Left ventricle myocardium inferior (tissue), 1 donor: ENCODE data around the gene NGF. TPM values are rescaled to one million over a fixed set of nuclear protein-coding genes. Genes with fewer than 3 reads are reported as not detected.
"Not testable (repeated sequence)": the region's sequence is repeated elsewhere in the genome, so short reads cannot be mapped to it uniquely, and the experiment has no call there.

ENCODE experiments used
- DNase-seq: peaks from one replicate; pipeline ENCODE4 v3.0.0-alpha.2; 2020
- H3K27ac ChIP-seq: fragments of 200-600 bp; replicated peaks from 2 replicates; pipeline ENCODE4 v1.8.0; 2021
- H3K27me3 ChIP-seq: fragments of 200-600 bp; 2 replicates; pipeline ENCODE4 v1.8.0; 2021; ENCODE audit warnings: low read depth
- H3K36me3 ChIP-seq: fragments of 200-600 bp; 2 replicates; pipeline ENCODE4 v1.8.0; 2021
- H3K4me1 ChIP-seq: fragments of 200-600 bp; 2 replicates; pipeline ENCODE4 v1.8.0; 2021
- H3K4me3 ChIP-seq: fragments of 200-600 bp; 2 replicates; pipeline ENCODE4 v1.8.0; 2021; ENCODE audit warnings: mild to moderate bottlenecking, moderate library complexity
- H3K9me3 ChIP-seq: fragments of 200-600 bp; replicated peaks from 2 replicates; pipeline ENCODE4 v1.8.0; 2021
- intact Hi-C: fragments of 100-400 bp; cut with micrococcal nuclease; formaldehyde crosslinking; loops from one replicate; pipeline ENCODE4 v1.11.0; 2022
- total RNA-seq: library from RNA; stranded (reverse); fragmentation: NEBNext Ultra II Directional; extraction: Animal tissue kit (Norgen Biotek cat#: 25700); gene quantifications from one replicate; pipeline ENCODE4 v1.2.1, GENCODE V29; 2021
- TF ChIP-seq, protein P1 (sequence below): fragments of 200-600 bp; IDR thresholded peaks from 2 replicates; pipeline ENCODE4 v1.8.0; 2021; ENCODE audit warnings: antibody characterized with exemption, mild to moderate bottlenecking, borderline replicate concordance
- donor health status: DM: no; HTN: yes; CAD: no; lungs with severe emphysema.

NGF gene
- total RNA-seq, 1 donor from 2014 or later: 5.3 TPM

DNA sequence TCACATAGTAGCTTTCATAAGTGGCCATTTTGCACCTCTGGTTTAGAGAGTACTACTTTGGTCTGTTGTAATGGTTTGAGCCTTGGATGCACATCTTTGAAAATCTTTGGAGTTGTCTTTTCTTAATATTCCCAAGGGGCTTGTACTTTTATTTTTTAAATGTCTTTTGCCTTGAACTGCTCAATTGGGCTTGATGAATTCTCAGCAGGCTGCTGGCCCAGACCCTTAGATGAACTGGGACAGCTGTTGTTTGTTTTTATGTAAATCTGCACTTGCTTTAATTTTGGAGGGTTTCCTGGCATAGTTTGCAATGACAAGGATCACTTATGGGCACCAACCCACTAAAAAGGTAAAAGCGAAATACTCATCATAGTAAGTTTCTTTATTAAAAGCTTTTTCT is 24.9 kb downstream of the NGF start:
- TF ChIP-seq, protein P1, sequence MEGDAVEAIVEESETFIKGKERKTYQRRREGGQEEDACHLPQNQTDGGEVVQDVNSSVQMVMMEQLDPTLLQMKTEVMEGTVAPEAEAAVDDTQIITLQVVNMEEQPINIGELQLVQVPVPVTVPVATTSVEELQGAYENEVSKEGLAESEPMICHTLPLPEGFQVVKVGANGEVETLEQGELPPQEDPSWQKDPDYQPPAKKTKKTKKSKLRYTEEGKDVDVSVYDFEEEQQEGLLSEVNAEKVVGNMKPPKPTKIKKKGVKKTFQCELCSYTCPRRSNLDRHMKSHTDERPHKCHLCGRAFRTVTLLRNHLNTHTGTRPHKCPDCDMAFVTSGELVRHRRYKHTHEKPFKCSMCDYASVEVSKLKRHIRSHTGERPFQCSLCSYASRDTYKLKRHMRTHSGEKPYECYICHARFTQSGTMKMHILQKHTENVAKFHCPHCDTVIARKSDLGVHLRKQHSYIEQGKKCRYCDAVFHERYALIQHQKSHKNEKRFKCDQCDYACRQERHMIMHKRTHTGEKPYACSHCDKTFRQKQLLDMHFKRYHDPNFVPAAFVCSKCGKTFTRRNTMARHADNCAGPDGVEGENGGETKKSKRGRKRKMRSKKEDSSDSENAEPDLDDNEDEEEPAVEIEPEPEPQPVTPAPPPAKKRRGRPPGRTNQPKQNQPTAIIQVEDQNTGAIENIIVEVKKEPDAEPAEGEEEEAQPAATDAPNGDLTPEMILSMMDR: no peak
- Histone ChIP-seq H3K9me3 (no peaks in the 10 kb centered on the region), H3K4me1 (peaks cover 64% of the 10 kb centered on the region), H3K27me3 (no peaks in the 10 kb centered on the region), H3K36me3 (no peaks in the 10 kb centered on the region), H3K4me3 (no peak overlapping the region), H3K27ac (peak overlapping the region; percentile 60)
- DNase-seq: no peak
- intact Hi-C loops: no loop called here

- intact Hi-C loops: no loop called here
- Histone ChIP-seq H3K9me3 (no peaks in the 10 kb centered on the region), H3K36me3 (no peaks in the 10 kb centered on the region), H3K4me1 (peaks cover 61% of the 10 kb centered on the region), H3K4me3 (no peak overlapping the region), H3K27ac (peak overlapping the region; percentile 60), H3K27me3 (no peaks in the 10 kb centered on the region)
- DNase-seq: no peak
- TF ChIP-seq, protein P1: no peak
These were observed 25.3 kb downstream of the NGF start for GRCh38 chr1:115312742-115313141.

GRCh38 chr1:115311474-115311989 is 26.5 kb downstream of the NGF start:
- no peak overlapping the region for H3K4me3 ChIP-seq
- intact Hi-C loops: no loop called here
- no peaks in the 10 kb centered on the region for H3K9me3 ChIP-seq
- H3K27me3 ChIP-seq: no peaks in the 10 kb centered on the region
- no peak for DNase-seq
- no peaks in the 10 kb centered on the region for H3K36me3 ChIP-seq
- TF ChIP-seq, protein P1: no peak
- H3K4me1 ChIP-seq: peaks cover 59% of the 10 kb centered on the region
- no peak overlapping the region for H3K27ac ChIP-seq

- intact Hi-C loops: no loop called here
- Histone ChIP-seq H3K27ac (no peak overlapping the region), H3K4me1 (peaks cover 53% of the 10 kb centered on the region), H3K9me3 (no peaks in the 10 kb centered on the region), H3K27me3 (no peaks in the 10 kb centered on the region), H3K36me3 (no peaks in the 10 kb centered on the region), H3K4me3 (no peak overlapping the region)
- TF ChIP-seq, protein P1: no peak
- DNase-seq: no peak
These were observed 27.2 kb downstream of the NGF start for GRCh38 chr1:115310581-115311473.

DNA sequence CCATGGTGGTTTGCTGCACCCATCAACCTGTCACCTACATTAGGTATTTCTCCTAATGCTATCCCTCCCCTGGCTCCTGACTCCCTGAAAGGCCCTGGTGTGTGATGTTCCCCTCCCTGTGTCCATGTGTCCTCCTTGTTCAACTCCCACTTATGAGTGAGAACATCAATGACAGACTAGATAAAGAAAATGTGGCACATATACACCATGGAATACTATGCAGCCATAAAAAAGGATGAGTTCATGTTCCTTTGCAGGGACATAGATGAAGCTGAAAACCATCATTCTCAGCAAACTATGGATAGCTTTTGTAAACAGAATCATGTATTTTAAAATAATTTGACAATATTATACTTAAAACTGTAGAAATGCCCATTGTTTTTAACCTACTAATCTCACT is 28.5 kb downstream of the NGF start:
- peaks cover 40% of the 10 kb centered on the region for H3K4me1 ChIP-seq
- H3K36me3 ChIP-seq, DNase-seq, H3K9me3 ChIP-seq, H3K4me3 ChIP-seq, intact Hi-C loops, H3K27ac ChIP-seq, H3K27me3 ChIP-seq: not testable (repeated sequence)

GRCh38 chr1:115308969-115309368 is 29.1 kb downstream of the NGF start:
- no peaks in the 10 kb centered on the region for H3K9me3 ChIP-seq
- no peak overlapping the region for H3K27ac ChIP-seq
- H3K36me3 ChIP-seq: no peaks in the 10 kb centered on the region
- H3K4me1 ChIP-seq: peaks cover 34% of the 10 kb centered on the region
- intact Hi-C loops: no loop called here
- TF ChIP-seq, protein P1: no peak
- no peaks in the 10 kb centered on the region for H3K27me3 ChIP-seq
- no peak for DNase-seq
- no peak overlapping the region for H3K4me3 ChIP-seq
